Measurements from ENCODE around the gene NEGR1. TPM values are rescaled to one million over a fixed set of nuclear protein-coding genes. Genes with fewer than 3 reads are reported as not detected.

The NEGR1 gene
- total RNA-seq, 1 experiment from 2014 or later = 0.23 TPM

DNA sequence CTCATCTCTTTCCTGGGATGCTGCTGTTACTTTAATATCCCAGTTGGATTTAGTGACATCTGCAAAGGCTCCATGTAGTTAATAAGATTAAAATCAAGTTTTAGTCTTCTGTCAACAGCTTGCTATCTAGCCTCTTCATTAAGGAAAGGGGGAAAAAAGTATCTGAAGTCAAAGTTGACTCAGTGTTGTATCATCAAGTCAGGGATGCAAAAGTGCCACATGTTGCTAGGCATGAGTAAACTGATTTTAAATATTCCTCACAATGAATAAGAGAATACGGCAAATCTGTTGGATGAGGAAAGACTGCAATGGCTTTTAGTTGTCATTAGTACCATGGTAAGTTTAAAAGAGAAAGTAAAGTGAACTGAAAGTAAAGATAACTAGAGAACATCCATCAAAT is 818.3 kb downstream of the NEGR1 start:
- no peak for DNase-seq
- no peaks in the 10 kb centered on the region for H3K27me3 ChIP-seq
- no peak overlapping the region for H3K4me3 ChIP-seq
- H3K9me3 ChIP-seq = no peaks in the 10 kb centered on the region
- H3K36me3 ChIP-seq = no peaks in the 10 kb centered on the region

DNA sequence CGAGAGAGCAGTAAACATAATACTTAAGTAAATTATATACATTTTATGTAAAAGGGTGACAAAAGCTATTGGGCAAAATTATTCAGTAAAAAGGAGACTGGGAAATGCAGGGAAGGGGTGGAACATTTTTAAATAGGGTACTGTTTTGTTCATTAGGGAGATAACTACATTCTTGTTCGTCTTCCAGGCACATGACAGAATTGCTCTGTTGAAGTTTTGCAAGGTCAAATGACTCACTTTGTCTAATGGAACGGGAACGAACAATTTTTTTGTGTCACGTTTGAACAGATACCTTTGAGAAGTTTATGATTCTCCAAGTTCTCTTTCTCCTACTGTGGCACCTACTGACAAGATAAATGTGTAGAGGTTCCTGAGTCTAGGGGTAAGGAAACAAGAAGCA is 819.2 kb downstream of the NEGR1 start:
- H3K9me3 ChIP-seq = no peaks in the 10 kb centered on the region
- no peak overlapping the region for H3K4me3 ChIP-seq
- DNase-seq = no peak
- no peaks in the 10 kb centered on the region for H3K27me3 ChIP-seq
- no peaks in the 10 kb centered on the region for H3K36me3 ChIP-seq

DNA sequence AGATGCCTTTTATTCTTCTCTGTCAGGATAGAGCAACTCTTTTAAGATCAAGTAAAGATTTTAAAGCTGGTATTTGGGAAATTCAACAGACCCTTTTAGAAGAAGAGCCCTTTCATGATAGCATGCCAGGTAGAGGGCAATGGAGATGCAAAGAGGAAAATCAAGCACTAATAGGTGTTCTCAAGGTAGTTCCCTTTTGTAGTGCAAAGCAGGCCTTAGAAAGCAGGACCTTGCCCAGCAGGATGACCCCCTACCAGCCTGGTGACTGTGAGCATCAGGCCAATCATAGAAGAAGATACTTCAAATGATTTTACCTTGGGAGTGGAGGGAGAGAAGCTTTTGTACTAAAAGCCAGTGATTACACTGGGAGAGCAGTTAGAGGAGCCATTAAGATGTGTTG is 820.1 kb downstream of the NEGR1 start:
- H3K9me3 ChIP-seq = no peaks in the 10 kb centered on the region
- H3K27me3 ChIP-seq = no peaks in the 10 kb centered on the region
- no peak overlapping the region for H3K4me3 ChIP-seq
- no peaks in the 10 kb centered on the region for H3K36me3 ChIP-seq
- no peak for DNase-seq

DNA sequence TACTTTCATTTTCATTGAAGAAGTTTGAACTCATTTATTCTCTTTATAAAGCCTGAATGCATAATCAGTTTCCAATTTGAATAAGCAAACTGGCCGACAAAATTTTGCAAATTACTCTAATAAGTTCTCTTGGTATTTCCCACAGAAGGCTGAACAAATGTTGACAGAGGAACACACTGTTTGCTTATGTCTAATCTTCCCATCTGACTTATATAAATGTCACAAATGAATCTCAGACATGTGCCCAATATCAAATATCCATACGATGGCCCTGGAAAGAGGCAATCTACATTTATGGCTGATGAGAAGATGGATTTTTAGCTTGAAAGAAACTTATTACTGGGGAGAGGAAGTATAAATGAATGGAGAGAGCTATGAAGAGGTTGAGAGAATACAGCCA is 820.9 kb downstream of the NEGR1 start:
- no peaks in the 10 kb centered on the region for H3K36me3 ChIP-seq
- DNase-seq = no peak
- H3K27me3 ChIP-seq = no peaks in the 10 kb centered on the region
- H3K9me3 ChIP-seq = no peaks in the 10 kb centered on the region
- no peak overlapping the region for H3K4me3 ChIP-seq

DNA sequence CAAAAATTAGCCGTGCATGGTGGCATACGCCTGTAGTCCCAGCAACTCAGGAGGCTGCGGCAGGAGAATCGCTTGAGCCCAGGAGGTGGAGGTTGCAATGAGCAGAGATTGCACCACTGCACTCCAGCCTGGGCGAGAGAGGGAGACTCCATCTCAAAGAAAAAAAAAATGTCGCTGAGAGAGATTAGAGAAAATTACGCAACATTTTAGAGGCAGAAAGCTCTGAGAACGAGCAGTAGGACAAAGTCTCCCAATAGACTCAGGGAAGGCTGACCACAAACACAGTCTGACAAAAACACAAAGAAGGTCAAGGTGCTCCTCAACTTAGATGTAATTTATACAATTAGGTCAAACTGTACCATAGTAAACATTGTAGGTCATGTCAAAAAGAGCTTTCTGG is 833.9 kb downstream of the NEGR1 start:
- Histone ChIP-seq H3K27me3 (no peaks in the 10 kb centered on the region), H3K9me3 (no peaks in the 10 kb centered on the region), H3K4me3 (no peak overlapping the region), H3K36me3 (no peaks in the 10 kb centered on the region)
- DNase-seq = no peak

DNA sequence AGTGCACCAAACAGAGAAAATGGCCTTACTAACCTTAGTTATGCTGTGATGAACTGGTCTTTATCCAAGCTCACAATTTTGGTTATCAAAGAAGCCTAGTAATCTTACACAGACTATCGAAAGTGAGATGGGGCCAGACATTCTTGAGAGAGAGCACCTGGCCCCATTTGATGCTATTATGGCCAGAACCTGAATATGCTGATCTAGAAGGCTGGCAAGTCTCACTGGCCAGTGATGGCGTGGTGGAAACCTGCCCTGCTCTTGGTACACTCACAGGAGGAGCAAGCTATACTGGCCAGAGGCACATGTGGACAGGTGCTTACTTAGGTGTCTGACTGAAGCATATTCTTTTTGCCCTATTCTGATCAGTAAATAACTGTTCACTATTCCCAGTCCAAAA is 843.7 kb downstream of the NEGR1 start:
- no peaks in the 10 kb centered on the region for H3K27me3 ChIP-seq
- H3K4me3 ChIP-seq = no peak overlapping the region
- H3K9me3 ChIP-seq = no peaks in the 10 kb centered on the region
- H3K36me3 ChIP-seq = no peaks in the 10 kb centered on the region
- no peak for DNase-seq

DNA sequence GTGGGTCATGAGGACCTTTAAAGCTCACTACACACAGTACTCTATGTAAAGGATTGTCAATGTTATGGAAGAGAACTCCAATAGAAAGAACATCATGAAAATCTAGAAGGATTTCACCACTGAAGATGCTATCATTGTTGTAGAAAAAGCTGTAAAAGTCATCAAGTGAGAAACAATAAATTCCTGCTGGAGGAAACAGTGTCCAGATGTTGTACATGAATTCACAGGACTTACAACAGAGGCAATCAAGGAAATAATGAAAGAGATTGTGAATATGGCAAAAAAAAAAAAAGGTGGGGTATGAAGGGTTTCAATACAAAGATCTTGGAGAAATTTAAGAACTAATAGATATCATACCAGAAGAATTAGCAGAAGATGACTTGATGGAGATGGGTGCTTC is 846.4 kb downstream of the NEGR1 start:
- H3K27me3 ChIP-seq = no peaks in the 10 kb centered on the region
- H3K9me3 ChIP-seq = no peaks in the 10 kb centered on the region
- no peak for DNase-seq
- H3K36me3 ChIP-seq = no peaks in the 10 kb centered on the region
- H3K4me3 ChIP-seq = no peak overlapping the region

DNA sequence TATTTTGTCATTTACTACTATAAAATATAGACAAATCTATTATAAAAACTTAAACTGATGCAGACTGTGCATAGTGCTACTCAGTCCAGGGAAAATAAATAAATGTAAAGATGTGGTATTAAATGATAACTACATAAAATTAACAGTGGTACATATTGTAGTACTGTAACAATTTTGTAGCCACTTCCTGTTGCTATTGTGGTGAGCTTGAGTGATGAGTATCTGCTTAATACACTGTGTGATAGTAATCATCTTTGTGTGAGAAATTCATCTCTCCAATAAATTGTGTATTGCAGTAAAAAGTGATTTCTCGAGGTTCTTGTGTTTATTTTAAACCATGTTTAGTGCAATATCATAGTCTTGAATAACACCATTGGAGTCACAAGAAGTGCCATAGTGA is 848.1 kb downstream of the NEGR1 start:
- H3K4me3 ChIP-seq = no peak overlapping the region
- H3K36me3 ChIP-seq = no peaks in the 10 kb centered on the region
- H3K9me3 ChIP-seq = no peaks in the 10 kb centered on the region
- DNase-seq = no peak
- no peaks in the 10 kb centered on the region for H3K27me3 ChIP-seq

DNA sequence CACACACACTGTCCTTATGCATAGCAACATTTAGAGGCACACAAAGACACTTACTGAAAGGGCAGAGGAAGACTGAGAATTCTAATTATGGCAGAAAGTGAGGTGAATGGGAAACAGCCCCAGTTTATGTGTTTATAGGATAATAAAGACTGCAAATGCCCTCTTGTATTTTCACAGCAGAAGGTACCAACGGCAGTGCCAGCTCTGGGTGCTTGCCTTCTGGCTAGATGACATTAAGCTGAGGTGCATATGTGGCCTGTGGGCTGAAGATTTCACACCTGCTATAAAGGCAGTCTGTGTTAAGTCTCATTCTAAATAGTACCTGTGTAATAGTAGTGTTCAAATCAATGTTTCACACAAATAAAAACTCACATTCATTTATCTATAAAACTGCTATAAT is 854.3 kb downstream of the NEGR1 start:
- H3K9me3 ChIP-seq = no peaks in the 10 kb centered on the region
- no peaks in the 10 kb centered on the region for H3K27me3 ChIP-seq
- no peak for DNase-seq
- no peak overlapping the region for H3K4me3 ChIP-seq
- H3K36me3 ChIP-seq = no peaks in the 10 kb centered on the region

DNA sequence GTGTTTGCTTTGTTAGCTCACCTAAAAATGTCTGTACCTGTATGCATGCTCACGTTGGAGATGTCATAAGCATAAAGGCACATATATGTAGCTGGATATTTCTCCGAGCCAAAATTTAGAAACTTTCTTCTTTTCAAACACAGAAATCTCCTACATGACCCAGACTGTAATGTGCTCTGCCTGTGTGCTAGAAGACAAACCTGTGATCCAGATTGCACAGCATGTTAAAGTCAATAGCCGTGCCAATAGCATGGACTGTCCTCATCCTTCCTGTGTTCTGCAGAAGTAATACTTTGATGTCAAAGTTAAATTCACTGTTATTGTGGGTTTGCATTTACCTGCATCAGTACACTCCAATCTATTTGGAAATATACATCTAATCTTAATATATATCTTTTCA is 855.3 kb downstream of the NEGR1 start:
- H3K27me3 ChIP-seq = no peaks in the 10 kb centered on the region
- H3K4me3 ChIP-seq = no peak overlapping the region
- H3K36me3 ChIP-seq = no peaks in the 10 kb centered on the region
- DNase-seq = no peak
- no peaks in the 10 kb centered on the region for H3K9me3 ChIP-seq

DNA sequence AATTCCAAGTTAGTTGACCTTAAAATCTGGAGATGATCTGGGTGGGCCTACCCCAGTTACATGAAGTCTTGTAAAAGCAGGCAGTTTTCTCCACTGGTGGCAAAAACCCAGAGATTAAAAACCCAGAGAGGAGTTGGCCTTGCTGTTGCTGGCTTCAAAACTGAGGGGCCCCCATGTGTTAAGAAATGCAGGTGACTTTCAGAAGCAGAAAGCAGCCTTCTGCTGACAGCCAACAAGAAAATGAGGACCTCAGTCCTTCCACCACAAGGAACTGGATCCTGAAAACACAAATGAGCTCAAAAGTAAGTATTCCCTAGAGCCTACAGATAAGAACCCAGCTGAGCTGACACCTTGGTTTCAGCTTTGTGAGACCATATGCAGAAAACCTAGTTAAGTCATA is 857.8 kb downstream of the NEGR1 start:
- no peaks in the 10 kb centered on the region for H3K27me3 ChIP-seq
- DNase-seq = no peak
- no peak overlapping the region for H3K4me3 ChIP-seq
- no peaks in the 10 kb centered on the region for H3K36me3 ChIP-seq
- H3K9me3 ChIP-seq = no peaks in the 10 kb centered on the region

DNA sequence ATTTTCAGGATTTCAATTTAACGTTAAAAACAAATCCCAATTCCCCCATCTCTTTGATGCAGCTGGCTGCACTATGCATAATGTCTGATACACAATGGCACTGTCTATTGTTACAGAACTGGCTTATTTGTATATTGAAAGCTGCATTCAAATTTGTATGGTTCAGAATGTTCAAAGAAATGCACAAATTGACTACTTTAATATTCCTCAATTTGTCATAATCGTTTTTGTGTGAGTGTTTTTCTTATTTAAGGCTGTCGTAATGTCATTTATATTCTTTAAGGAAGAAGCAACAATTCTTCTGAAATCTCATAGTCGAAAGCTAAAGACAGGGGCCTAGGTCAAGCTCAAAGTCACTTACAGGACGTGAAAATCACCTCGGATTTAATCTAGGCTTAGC is 860.1 kb downstream of the NEGR1 start:
- Histone ChIP-seq H3K9me3 (no peaks in the 10 kb centered on the region), H3K27me3 (no peaks in the 10 kb centered on the region), H3K4me3 (no peak overlapping the region), H3K36me3 (no peaks in the 10 kb centered on the region)
- DNase-seq = no peak

DNA sequence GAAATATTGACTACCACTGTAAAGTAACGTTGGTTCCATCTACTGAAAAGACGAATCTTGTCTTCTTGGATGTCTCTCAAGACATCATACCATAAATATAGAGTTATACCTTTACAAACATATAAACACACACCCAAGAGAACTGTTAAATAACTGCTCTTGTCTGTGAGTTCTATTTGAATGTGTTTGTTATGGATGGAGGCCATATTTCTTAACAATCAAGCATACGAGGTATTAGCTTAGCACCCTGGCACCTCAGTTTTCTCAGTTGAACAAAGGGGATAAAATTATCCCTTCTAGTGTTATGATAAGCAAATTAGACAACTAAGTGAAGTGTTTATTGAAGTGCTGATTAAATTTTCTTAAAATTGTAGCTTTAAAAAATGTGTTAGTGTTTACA is 864.9 kb downstream of the NEGR1 start:
- no peak overlapping the region for H3K4me3 ChIP-seq
- no peaks in the 10 kb centered on the region for H3K9me3 ChIP-seq
- H3K27me3 ChIP-seq = no peaks in the 10 kb centered on the region
- H3K36me3 ChIP-seq = no peaks in the 10 kb centered on the region
- DNase-seq = no peak

DNA sequence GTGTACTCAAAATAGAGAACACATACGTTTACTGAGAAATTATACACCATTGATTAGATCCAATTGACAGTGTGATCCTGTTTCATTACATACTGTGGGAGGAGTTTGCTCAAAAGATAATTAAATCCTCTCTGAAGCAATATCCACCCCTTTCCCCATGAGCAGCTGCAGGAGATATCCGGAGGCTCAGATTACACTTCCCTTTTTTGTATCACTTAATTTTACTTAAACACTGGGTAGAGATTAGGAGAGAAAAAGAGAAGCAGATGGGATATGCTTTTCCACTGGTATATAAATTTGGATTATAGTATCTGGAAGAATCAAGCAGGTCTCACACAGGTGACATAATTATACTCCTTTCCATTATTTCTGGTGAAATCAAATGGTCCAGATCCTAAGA is 868.2 kb downstream of the NEGR1 start:
- H3K4me3 ChIP-seq = no peak overlapping the region
- no peaks in the 10 kb centered on the region for H3K36me3 ChIP-seq
- H3K9me3 ChIP-seq = no peaks in the 10 kb centered on the region
- no peaks in the 10 kb centered on the region for H3K27me3 ChIP-seq
- DNase-seq = no peak

DNA sequence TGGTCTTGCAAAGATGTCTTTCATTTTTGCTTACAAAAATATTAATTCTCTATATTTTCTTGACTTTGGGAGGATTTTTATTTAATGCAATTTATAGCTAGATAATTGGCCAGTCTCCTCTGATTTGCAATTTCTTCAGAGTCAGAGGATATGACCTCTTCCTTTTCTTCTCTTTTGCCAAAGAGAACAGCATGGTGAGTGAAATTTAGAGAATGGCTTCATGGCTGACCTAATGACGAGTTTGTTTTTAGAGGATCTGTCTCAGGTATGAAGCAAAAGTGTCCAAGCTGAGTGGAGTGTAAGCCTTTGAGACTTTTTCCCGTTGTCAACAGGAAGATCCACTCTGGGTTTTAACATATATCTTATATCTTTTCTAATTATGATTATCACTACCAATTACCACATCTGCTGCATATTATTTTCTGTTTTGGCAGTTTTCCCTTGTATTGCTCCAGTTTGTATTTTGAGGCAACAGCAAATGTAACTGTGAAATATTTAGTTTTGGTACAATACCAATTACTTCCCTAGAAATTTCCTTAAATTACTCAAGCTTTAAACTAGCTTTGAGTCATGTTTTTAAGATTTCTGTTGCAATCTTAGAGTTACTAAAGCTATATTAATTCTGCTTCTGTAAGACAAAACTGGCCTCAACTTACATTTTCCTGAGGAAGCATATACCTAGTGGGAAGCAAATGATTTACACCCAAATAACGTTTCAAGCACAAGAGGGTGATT is 868.7 kb downstream of the NEGR1 start:
- Histone ChIP-seq H3K27me3 (no peaks in the 10 kb centered on the region), H3K4me3 (no peak overlapping the region), H3K36me3 (no peaks in the 10 kb centered on the region), H3K9me3 (no peaks in the 10 kb centered on the region)
- no peak for DNase-seq

DNA sequence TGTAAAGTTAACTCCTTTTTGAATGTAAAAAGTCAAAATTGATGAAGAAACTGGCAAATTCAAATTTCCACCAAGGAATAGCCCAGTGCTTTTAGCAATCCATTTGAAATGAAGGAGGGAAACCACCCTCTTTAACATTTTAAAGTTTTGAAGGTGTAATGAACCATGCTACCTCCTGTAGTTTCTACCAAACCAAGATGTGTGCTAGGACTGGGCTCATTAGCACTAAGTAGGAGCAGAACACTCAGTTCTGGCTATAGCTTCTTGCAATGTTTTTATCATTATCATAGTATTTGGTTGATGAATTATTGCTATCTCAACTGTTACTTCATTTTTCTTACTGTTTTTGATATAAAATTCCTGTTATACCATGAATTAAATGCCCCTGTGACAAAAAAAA is 882.3 kb downstream of the NEGR1 start:
- no peak for DNase-seq
- Histone ChIP-seq H3K27me3 (no peaks in the 10 kb centered on the region), H3K36me3 (no peaks in the 10 kb centered on the region), H3K4me3 (no peak overlapping the region), H3K9me3 (no peaks in the 10 kb centered on the region)

DNA sequence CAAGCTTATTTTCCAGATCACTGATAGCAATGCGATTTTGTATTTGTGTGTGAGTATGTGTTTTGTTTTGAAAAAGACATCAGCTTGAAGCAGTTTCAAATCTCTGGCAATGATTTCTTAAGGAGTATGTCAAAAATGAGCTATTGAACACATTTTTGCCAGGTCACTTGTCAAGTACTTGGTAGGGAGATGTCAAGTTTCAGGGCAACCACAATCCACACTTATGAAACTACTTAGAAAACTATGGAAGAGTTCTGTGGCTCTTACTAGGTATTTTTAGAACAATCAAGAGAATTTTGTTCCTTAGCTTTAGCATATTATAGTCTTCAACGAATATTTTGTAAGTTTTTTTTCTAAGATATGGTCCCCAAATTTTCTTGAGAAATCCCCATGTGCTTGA is 882.7 kb downstream of the NEGR1 start:
- H3K36me3 ChIP-seq = no peaks in the 10 kb centered on the region
- DNase-seq = no peak
- H3K27me3 ChIP-seq = no peaks in the 10 kb centered on the region
- H3K4me3 ChIP-seq = no peak overlapping the region
- H3K9me3 ChIP-seq = no peaks in the 10 kb centered on the region

DNA sequence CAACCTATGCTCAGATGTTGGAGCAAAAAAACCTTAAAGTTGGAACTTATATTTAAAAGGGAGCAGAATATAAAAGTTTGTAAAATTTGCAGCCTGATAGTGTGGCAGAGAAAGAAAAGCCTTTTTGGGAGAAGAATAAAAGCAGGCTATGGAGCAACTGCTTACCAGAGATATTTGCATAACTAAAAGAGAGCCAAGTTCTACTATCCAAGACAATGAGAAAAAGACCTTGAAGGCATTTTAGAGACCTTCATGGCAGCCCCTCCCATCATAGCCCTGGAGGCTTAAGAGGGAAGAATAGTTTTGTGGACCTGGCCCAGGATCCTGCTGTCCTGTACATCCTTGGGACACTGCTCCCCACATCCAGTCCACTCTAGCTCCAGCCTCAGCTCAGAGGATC is 889.0 kb downstream of the NEGR1 start:
- H3K4me3 ChIP-seq = no peak overlapping the region
- no peaks in the 10 kb centered on the region for H3K27me3 ChIP-seq
- H3K36me3 ChIP-seq = no peaks in the 10 kb centered on the region
- DNase-seq = no peak
- H3K9me3 ChIP-seq = no peaks in the 10 kb centered on the region

DNA sequence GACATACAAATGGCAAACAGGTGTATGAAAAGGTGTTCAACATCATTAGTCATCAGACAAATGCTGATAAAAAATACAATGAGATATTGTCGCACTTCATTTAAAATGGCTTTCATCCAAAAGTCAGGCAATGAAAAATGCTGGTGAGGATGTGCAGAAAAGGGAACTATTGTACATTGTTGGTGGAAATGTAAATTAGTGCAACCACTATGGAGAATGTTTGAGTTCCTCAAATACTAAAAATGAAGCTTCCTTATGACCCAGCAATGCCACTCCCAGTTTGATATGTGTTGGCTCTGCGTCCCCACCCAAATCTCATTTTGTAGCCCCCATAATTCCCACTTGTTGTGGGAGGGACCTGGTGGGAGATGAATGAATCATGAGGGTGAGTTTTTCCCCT is 891.8 kb downstream of the NEGR1 start:
- H3K27me3 ChIP-seq = no peaks in the 10 kb centered on the region
- DNase-seq = no peak
- no peaks in the 10 kb centered on the region; the same call in 1 of the 2 replicates for H3K9me3 ChIP-seq
- no peaks in the 10 kb centered on the region for H3K36me3 ChIP-seq
- no peak overlapping the region for H3K4me3 ChIP-seq
